ENCODE measurements around the gene HBP1.

- no peak for TF ChIP-seq CTCF (IDR thresholded peaks at IDR 0.05; ENCODE audit: insufficient read depth, low read length, poor library complexity, severe bottlenecking)
- no peak for TF ChIP-seq EZH2phosphoT487 (conservative IDR thresholded peaks at IDR 0.05; ENCODE audit: low read length)
These were observed 39.3 kb downstream of the HBP1 start for GRCh38 chr7:107208024-107208521.

Data from SU-DHL-6 (cell line).